ENCODE measurements around the gene DHX8. TPM values are rescaled to one million over a fixed set of nuclear protein-coding genes. Genes with fewer than 3 reads are reported as not detected.

DHX8 gene
- total and polyA plus RNA-seq, 2 of the 8 experiments (the other 6 are each of a cell fraction or from before 2014, with no cell fraction given), result 30.5 to 59.4 TPM

DNA sequence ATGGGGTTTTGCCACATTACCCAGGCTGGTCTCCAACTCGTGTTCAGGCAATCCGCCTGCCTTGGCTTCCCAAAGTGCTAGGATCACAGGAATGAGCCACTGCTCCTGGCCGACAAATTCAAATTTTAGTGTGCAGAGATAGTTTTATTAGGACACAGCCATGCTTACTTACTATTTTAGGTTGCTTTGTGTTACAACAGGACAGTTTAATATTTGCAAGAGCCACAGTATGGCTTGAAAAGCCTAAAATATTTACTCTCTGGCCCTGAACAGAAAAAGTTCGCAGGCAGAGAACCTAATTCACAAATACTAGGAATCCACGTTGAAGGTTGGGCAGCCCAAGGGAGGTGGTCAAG lies 75.0 kb downstream of the DHX8 start (continued):
- TF ChIP-seq, protein P1, sequence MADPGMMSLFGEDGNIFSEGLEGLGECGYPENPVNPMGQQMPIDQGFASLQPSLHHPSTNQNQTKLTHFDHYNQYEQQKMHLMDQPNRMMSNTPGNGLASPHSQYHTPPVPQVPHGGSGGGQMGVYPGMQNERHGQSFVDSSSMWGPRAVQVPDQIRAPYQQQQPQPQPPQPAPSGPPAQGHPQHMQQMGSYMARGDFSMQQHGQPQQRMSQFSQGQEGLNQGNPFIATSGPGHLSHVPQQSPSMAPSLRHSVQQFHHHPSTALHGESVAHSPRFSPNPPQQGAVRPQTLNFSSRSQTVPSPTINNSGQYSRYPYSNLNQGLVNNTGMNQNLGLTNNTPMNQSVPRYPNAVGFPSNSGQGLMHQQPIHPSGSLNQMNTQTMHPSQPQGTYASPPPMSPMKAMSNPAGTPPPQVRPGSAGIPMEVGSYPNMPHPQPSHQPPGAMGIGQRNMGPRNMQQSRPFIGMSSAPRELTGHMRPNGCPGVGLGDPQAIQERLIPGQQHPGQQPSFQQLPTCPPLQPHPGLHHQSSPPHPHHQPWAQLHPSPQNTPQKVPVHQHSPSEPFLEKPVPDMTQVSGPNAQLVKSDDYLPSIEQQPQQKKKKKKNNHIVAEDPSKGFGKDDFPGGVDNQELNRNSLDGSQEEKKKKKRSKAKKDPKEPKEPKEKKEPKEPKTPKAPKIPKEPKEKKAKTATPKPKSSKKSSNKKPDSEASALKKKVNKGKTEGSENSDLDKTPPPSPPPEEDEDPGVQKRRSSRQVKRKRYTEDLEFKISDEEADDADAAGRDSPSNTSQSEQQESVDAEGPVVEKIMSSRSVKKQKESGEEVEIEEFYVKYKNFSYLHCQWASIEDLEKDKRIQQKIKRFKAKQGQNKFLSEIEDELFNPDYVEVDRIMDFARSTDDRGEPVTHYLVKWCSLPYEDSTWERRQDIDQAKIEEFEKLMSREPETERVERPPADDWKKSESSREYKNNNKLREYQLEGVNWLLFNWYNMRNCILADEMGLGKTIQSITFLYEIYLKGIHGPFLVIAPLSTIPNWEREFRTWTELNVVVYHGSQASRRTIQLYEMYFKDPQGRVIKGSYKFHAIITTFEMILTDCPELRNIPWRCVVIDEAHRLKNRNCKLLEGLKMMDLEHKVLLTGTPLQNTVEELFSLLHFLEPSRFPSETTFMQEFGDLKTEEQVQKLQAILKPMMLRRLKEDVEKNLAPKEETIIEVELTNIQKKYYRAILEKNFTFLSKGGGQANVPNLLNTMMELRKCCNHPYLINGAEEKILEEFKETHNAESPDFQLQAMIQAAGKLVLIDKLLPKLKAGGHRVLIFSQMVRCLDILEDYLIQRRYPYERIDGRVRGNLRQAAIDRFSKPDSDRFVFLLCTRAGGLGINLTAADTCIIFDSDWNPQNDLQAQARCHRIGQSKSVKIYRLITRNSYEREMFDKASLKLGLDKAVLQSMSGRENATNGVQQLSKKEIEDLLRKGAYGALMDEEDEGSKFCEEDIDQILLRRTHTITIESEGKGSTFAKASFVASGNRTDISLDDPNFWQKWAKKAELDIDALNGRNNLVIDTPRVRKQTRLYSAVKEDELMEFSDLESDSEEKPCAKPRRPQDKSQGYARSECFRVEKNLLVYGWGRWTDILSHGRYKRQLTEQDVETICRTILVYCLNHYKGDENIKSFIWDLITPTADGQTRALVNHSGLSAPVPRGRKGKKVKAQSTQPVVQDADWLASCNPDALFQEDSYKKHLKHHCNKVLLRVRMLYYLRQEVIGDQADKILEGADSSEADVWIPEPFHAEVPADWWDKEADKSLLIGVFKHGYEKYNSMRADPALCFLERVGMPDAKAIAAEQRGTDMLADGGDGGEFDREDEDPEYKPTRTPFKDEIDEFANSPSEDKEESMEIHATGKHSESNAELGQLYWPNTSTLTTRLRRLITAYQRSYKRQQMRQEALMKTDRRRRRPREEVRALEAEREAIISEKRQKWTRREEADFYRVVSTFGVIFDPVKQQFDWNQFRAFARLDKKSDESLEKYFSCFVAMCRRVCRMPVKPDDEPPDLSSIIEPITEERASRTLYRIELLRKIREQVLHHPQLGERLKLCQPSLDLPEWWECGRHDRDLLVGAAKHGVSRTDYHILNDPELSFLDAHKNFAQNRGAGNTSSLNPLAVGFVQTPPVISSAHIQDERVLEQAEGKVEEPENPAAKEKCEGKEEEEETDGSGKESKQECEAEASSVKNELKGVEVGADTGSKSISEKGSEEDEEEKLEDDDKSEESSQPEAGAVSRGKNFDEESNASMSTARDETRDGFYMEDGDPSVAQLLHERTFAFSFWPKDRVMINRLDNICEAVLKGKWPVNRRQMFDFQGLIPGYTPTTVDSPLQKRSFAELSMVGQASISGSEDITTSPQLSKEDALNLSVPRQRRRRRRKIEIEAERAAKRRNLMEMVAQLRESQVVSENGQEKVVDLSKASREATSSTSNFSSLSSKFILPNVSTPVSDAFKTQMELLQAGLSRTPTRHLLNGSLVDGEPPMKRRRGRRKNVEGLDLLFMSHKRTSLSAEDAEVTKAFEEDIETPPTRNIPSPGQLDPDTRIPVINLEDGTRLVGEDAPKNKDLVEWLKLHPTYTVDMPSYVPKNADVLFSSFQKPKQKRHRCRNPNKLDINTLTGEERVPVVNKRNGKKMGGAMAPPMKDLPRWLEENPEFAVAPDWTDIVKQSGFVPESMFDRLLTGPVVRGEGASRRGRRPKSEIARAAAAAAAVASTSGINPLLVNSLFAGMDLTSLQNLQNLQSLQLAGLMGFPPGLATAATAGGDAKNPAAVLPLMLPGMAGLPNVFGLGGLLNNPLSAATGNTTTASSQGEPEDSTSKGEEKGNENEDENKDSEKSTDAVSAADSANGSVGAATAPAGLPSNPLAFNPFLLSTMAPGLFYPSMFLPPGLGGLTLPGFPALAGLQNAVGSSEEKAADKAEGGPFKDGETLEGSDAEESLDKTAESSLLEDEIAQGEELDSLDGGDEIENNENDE (IDR thresholded peaks at IDR 0.05; ENCODE audit: insufficient replicate concordance, low read length), result no peak
- no peak for TF ChIP-seq RAD21 (IDR thresholded peaks at IDR 0.05 in 1 of 2, conservative IDR thresholded peaks at IDR 0.05 in 1 of 2; ENCODE audit: low read depth in 2 of 2, low read length in 2 of 2)
- no peak for TF ChIP-seq KDM4A (IDR thresholded peaks at IDR 0.05; ENCODE audit: low read depth, low read length, severe bottlenecking)
- TF ChIP-seq EP300 (IDR thresholded peaks at IDR 0.05; ENCODE audit: borderline replicate concordance in 1 of 2, low read depth in 2 of 2, low read length in 2 of 2), result no peak
- TF ChIP-seq CREB1 (IDR thresholded peaks at IDR 0.05), result no peak
- no peak for TF ChIP-seq ASH2L (IDR thresholded peaks at IDR 0.05; ENCODE audit: low read length)
- TF ChIP-seq SP1 (IDR thresholded peaks at IDR 0.05; ENCODE audit: low read depth, low read length), result no peak
- no peak for TF ChIP-seq GTF2F1 (IDR thresholded peaks at IDR 0.05; ENCODE audit: borderline replicate concordance, low read depth, low read length)
- no peak for TF ChIP-seq CHD2 (IDR thresholded peaks at IDR 0.05; ENCODE audit: low read length)
- no peak for TF ChIP-seq SRF (IDR thresholded peaks at IDR 0.05; ENCODE audit: low read depth, low read length)

All from H1 (cell line).